HT1080 (cell line): ENCODE measurements around the gene XAGE3. TPM values are rescaled to one million over a fixed set of nuclear protein-coding genes. Genes with fewer than 3 reads are reported as not detected.
"Not testable (repeated sequence)": the region's sequence is repeated elsewhere in the genome, so short reads cannot be mapped to it uniquely, and the experiment has no call there.

Experiments used
- DNase-seq: peaks from one replicate; pipeline ENCODE4 v3.0.0-alpha.2; 2015; ENCODE audit warnings: low read depth
- total RNA-seq: library from RNA; depleted of rRNA; stranded (reverse); fragments of >200 nt; shearing (Covaris generic); gene quantifications from 2 replicates; pipeline ENCODE4 v1.2.3, GENCODE V29; 2014; rRNA removed

XAGE3 gene
- total RNA-seq, 1 experiment from 2014 or later = not detected

DNA sequence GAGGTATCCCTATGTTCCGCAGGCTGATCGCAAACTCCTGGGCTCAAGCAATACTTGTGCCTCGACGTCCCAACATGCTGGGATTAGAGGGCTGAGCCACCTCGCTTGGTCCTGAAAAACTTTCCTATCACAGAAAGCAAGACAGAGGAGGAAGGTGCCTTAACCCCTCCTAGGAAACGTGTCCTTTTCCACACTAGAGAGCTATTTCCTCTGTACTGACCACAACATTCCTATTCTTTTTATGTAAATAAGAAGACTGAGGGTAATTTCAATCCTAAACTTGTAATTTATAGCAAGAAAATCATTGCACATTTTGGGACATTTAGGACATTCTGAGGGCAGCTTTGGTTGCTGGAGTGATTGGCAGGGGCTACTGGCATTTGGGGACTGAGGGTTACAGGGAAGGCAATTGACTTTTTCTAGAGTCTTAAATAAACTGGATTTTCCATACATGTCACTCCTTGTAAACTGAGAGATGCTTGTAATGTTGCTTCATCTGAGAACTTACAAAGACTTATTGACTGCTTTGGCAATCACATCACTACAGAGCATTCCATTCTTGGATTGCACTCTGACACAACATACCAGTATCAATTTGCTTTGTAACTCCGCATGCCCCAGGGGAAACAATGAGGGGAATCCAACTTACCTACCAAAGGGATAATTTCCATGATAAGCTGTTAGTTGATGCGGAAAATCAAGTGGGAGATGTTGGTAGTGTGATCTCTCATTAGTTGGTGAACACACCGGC, 15.6 kb downstream of the XAGE3 start:
- peak; percentile 14 for DNase-seq

DNA sequence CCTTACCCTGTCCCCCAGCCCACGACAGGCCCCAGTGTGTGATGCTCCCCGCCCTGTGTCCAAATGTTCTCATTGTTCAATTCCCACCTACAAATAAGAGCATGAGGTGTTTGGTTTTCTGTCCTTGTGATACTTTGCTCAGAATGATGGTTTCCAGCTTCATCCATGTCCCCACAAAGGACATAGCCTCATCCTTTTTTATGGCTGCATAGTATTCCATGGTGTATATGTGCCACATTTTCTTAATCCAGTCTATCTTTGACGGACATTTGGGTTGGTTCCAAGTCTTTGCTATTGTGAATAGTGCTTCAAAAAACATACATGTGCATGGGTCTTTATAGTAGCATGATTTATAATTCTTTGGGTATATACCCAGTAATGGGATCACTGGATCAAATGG, 24.3 kb downstream of the XAGE3 start:
- DNase-seq = not testable (repeated sequence)

DNA sequence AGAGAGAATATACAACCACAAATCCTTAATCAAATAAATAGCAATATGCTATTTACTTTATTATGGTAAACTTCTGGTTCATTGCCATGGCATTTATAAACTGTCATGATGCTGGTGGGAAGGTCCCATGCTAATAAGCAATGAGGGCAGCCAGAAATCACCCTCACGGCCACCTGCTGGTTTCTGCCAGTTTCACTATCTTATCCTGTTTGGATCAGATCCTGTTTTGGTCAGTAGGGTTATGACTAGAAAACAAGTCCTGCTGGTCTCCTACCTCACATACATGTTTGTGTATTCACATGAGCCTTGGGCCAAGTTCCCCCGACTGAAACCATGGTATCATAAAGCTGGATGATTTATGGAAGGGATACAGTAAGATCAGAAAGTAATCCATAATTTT, 28.7 kb downstream of the XAGE3 start:
- DNase-seq = no peak

DNA sequence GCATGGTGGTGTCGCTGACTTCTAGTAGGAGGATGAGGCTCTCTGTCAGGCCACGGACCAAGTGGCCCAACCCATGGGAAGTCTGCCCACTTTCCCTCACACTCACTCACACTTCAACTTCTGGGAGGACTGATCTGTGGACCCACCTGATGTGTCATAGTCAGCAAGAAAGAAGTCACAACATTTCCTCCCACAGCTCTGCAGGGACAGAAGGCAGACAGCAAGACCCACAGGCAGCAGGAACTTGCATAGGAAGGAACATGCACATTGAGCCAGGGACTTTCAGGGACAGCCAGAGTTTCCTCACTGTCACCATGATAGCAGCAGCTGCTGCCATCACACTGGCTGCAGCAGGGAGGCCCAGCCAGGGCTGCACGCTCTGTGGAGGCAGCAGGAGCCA, 37.3 kb downstream of the XAGE3 start:
- no peak for DNase-seq

DNA sequence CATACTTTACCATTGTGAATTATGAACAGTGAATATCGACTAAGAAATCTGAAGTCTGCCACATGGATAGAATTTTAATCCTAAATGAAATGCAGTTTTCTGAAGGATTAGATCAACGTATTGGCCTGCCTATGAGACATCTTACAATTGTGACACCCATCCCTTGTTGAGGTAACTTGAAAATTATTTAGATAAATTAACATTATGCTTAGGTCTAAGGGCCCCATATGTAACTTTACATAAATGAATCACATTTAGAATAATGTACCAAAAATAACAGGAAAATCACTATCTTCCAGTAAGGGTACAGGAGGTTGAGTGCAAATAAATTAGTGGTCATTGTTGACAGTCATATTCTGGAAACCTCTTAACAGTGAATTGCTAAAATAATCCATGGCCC, 43.3 kb downstream of the XAGE3 start:
- DNase-seq = no peak

DNA sequence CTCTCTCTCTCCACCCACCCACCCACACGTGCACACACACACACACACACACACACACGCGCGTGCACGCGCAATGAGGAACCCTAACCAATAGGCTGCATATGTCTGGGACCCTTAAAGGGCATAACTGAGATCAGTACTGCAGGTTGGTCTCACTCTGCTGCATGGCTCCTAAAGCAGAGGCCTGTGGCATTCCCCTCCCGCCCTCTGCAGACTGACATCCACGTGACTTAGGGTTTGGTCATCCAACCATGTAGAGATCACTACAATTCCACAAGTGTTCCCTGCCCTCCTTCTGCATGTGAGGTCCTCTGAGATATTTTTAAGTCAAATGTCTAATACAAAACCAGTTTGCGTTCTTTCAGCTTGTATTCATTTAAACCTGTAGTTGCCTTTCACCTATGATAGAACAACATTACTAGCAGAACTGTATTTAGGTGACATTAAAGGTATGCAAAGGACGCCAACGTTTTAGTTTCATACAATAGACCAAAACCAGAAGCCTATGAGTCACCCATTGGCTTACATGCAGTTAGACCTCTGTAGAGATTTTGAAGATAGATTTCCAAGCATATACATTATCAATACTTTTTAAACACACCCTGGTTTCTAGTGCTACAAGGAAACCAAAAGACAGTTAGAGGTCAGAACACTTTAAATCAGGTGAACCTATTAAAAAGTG, 46.7 kb downstream of the XAGE3 start:
- no peak for DNase-seq

DNA sequence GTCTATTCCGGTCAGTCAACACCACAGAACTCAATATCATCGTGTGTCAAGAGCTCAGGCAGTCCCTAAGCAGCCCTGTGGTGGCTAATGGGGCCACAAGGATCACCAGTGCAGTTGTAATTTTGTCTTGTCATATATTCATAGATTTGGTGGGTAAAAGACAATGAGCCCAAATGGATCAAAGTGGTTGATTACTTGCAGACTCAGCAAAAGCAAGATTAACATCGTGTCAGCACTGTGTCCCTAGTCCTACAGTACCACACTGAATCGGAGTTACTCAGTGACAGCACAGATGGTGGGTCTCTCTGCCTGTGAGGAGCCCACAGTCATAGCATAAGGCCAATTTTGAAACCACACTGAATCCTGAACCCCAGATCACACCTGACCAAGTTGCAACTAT, 48.1 kb downstream of the XAGE3 start:
- DNase-seq = no peak

Other genes starting within 250 kb of the XAGE3 start
- not detected in 2 replicates for gene SSX7, start 213.2 kb downstream of the XAGE3 start, total RNA-seq
- gene SSX2, start 160.9 kb downstream of the XAGE3 start, total RNA-seq = 0.13 TPM in 1 of 2 replicates, not detected in the other
- 0.43 TPM in 1 of 2 replicates, not detected in the other for gene SSX2B, start 116.8 kb downstream of the XAGE3 start, total RNA-seq
- not detected in 2 replicates for gene SPANXN5, start 70.7 kb downstream of the XAGE3 start, total RNA-seq
- not detected in 2 replicates for gene XAGE5, start 56.8 kb downstream of the XAGE3 start, total RNA-seq
- 6.6 and 11.4 TPM in 2 replicates for gene FAM156B, start 29.2 kb upstream of the XAGE3 start, total RNA-seq
- gene FAM156A, start 90.4 kb upstream of the XAGE3 start, total RNA-seq = 8.4 and 15.9 TPM in 2 replicates
- 3.3 and 3.4 TPM in 2 replicates for gene GPR173, start 180.7 kb upstream of the XAGE3 start, total RNA-seq
- gene TSPYL2, start 214.3 kb upstream of the XAGE3 start, total RNA-seq = 5.5 and 6.0 TPM in 2 replicates
- gene KANTR, start 226.1 kb upstream of the XAGE3 start, total RNA-seq = 3.2 and 3.7 TPM in 2 replicates